ENCODE data around the gene MYO5A.
"Not testable (repeated sequence)": the region's sequence is repeated elsewhere in the genome, so short reads cannot be mapped to it uniquely, and the experiment has no call there.

MYO5A gene

GRCh38 chr15:52566889-52567288 lies 38.2 kb upstream of the MYO5A start:
- no peak for TF ChIP-seq CTCF (IDR thresholded peaks at IDR 0.05; ENCODE audit: low read depth, low read length)
- H3K4me3 ChIP-seq (ENCODE audit: low read depth, low read length): peak overlapping the region; percentile 75

- not testable (repeated sequence) for H3K4me3 ChIP-seq (ENCODE audit: low read depth, low read length)
Observed at GRCh38 chr15:52565417-52566358, 37.0 kb upstream of the MYO5A start.

GRCh38 chr15:52563501-52564060 lies 34.9 kb upstream of the MYO5A start:
- no peak for TF ChIP-seq CTCF (IDR thresholded peaks at IDR 0.05; ENCODE audit: low read depth, low read length)
- H3K4me3 ChIP-seq (ENCODE audit: low read depth, low read length): no peak overlapping the region

GRCh38 chr15:52559575-52559974 lies 30.9 kb upstream of the MYO5A start:
- H3K4me3 ChIP-seq (ENCODE audit: low read depth, low read length): no peak overlapping the region
- no peak for TF ChIP-seq CTCF (IDR thresholded peaks at IDR 0.05; ENCODE audit: low read depth, low read length)

GRCh38 chr15:52559022-52559421 lies 30.3 kb upstream of the MYO5A start:
- no peak overlapping the region for H3K4me3 ChIP-seq (ENCODE audit: low read depth, low read length)
- no peak for TF ChIP-seq CTCF (IDR thresholded peaks at IDR 0.05; ENCODE audit: low read depth, low read length)

GRCh38 chr15:52558196-52558595 lies 29.5 kb upstream of the MYO5A start:
- H3K4me3 ChIP-seq (ENCODE audit: low read depth, low read length): no peak overlapping the region

GRCh38 chr15:52557274-52557641 lies 28.6 kb upstream of the MYO5A start:
- H3K4me3 ChIP-seq (ENCODE audit: low read depth, low read length): no peak overlapping the region
- no peak for TF ChIP-seq CTCF (IDR thresholded peaks at IDR 0.05; ENCODE audit: low read depth, low read length)

More at GRCh38 chr15:52558196-52558595, 29.5 kb upstream of the MYO5A start:
- no peak for TF ChIP-seq CTCF (IDR thresholded peaks at IDR 0.05; ENCODE audit: low read depth, low read length)

Data from WI38 (cell line).